Mesothelial cell of epicardium (in vitro differentiated cells): Measurements from ENCODE around the gene CLASP1. TPM values are rescaled to one million over a fixed set of nuclear protein-coding genes. Genes with fewer than 3 reads are reported as not detected.

Experiments
- DNase-seq, 2 experiments: peaks; one replicate each; pipeline ENCODE4 v3.0.0; 2021; ENCODE audit warnings: low spot score in 2 of 2; ENCODE audit not compliant: unreplicated experiment in 2 of 2
- H3K27ac Mint-ChIP-seq: 2 replicates; pipeline ENCODE4 v1.8.0; 2021; ENCODE audit warnings: mixed read lengths
- H3K27me3 Mint-ChIP-seq: 2 replicates; pipeline ENCODE4 v1.8.0; 2021; ENCODE audit warnings: low read depth, mixed read lengths
- H3K36me3 Mint-ChIP-seq: 2 replicates; pipeline ENCODE4 v1.8.0; 2021; ENCODE audit warnings: mixed read lengths
- H3K4me1 Mint-ChIP-seq: 2 replicates; pipeline ENCODE4 v1.8.0; 2021; ENCODE audit warnings: mixed read lengths
- H3K4me3 Mint-ChIP-seq: 2 replicates; pipeline ENCODE4 v1.8.0; 2021; ENCODE audit warnings: mild to moderate bottlenecking, moderate library complexity, mixed read lengths
- H3K9me3 Mint-ChIP-seq: 2 replicates; pipeline ENCODE4 v1.8.0; 2021; ENCODE audit warnings: mixed read lengths
- total RNA-seq: library from RNA; stranded (reverse); gene quantifications from 3 replicates; pipeline ENCODE4 v1.2.1, GENCODE V29; 2021
- TF ChIP-seq, protein P1 (sequence below): fragments of 200-600 bp; sonication (generic); IDR thresholded peaks from one replicate; pipeline ENCODE4 v1.5.0; 2021; ENCODE audit warnings: antibody characterized with exemption; ENCODE audit not compliant: unreplicated experiment

CLASP1 gene
- total RNA-seq, 1 donor from 2014 or later, result 99.8 TPM

DNA sequence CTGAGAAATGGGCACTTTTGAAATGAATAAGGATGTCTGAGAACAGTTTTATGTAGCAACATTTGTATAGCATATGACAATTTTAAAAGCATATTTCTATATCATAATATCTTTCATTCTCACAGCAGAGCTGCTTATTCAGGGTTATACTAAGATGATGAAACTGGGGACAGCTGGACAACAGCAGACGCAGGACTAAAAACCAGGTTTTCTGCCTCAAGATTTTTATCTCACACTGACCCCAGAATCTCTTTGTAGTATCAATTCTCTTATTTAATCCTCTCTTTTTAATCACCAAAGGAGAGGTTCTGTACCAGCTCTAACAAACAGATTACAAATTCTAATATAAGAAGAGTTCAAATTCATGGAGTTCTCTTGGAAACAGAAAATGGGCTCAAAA lies 290.1 kb downstream of the CLASP1 start:
- Mint-ChIP-seq H3K27me3 (no peaks in the 10 kb centered on the region), H3K9me3 (no peaks in the 10 kb centered on the region), H3K4me3 (no peak overlapping the region), H3K36me3 (peaks cover 11% of the 10 kb centered on the region), H3K4me1 (no peaks in the 10 kb centered on the region), H3K27ac (no peak overlapping the region)
- TF ChIP-seq, protein P1, sequence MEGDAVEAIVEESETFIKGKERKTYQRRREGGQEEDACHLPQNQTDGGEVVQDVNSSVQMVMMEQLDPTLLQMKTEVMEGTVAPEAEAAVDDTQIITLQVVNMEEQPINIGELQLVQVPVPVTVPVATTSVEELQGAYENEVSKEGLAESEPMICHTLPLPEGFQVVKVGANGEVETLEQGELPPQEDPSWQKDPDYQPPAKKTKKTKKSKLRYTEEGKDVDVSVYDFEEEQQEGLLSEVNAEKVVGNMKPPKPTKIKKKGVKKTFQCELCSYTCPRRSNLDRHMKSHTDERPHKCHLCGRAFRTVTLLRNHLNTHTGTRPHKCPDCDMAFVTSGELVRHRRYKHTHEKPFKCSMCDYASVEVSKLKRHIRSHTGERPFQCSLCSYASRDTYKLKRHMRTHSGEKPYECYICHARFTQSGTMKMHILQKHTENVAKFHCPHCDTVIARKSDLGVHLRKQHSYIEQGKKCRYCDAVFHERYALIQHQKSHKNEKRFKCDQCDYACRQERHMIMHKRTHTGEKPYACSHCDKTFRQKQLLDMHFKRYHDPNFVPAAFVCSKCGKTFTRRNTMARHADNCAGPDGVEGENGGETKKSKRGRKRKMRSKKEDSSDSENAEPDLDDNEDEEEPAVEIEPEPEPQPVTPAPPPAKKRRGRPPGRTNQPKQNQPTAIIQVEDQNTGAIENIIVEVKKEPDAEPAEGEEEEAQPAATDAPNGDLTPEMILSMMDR, result no peak
- DNase-seq, result no peak

DNA sequence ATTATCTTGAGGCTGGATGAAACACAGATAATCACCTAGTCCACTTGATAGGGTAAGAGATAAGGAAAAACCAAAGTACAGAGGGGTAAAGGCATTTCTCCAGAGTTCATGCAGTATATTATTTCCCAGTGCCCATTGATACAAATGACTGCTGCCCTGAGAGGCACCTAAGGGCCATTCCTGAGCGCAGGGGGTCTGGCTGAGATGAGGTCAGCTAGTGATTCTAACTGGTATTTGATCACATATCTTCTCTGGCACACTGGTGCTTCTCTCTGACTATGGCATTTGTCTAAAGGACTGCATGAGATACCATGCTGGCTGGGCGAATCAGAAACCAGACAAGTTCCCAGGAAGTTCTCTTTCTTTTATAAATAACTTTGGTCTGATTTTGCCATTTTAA lies 291.0 kb downstream of the CLASP1 start:
- DNase-seq, result no peak
- no peaks in the 10 kb centered on the region for H3K4me1 Mint-ChIP-seq
- H3K27me3 Mint-ChIP-seq, result no peaks in the 10 kb centered on the region
- H3K36me3 Mint-ChIP-seq, result peaks cover 15% of the 10 kb centered on the region
- H3K27ac Mint-ChIP-seq, result no peak overlapping the region
- no peaks in the 10 kb centered on the region for H3K9me3 Mint-ChIP-seq
- TF ChIP-seq, protein P1, result no peak
- H3K4me3 Mint-ChIP-seq, result no peak overlapping the region

DNA sequence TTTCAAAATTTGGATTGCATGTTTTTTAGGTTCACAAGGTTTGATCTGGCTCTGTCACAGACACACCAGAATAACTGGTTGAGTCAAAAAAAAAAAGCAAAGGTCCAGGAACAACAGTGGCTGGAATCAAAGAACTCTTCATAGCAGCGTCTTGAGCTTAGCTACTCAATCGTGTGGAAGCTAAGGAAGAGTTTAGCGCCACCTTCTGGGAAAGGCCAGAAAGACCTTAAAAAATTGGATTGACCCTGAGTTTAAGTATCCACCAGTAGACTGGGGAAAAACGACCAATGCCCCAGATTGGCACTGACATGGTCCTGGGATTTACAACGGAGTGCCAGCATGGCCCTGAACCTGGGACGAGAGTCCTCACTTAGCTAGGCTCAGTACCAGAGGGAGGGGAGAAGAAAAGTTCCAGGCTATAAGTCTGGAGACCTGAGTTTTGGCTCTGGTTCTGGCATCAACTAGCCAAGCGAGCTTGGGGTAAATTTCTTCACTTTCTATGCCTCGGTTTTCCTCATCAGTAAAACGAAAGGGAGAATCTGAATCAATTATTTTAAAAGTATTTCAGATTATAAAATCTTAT lies 293.1 kb downstream of the CLASP1 start:
- Mint-ChIP-seq H3K4me3 (no peak overlapping the region), H3K27ac (no peak overlapping the region), H3K4me1 (no peaks in the 10 kb centered on the region), H3K27me3 (no peaks in the 10 kb centered on the region), H3K36me3 (peaks cover 13% of the 10 kb centered on the region), H3K9me3 (no peaks in the 10 kb centered on the region)
- TF ChIP-seq, protein P1, result peak; percentile 65
- DNase-seq, result peak in 1 of 2 experiments; percentile 50

GRCh38 chr2:121355488-121355887 lies 293.8 kb downstream of the CLASP1 start:
- Mint-ChIP-seq H3K4me1 (no peaks in the 10 kb centered on the region), H3K4me3 (no peak overlapping the region), H3K27ac (peak overlapping the region; percentile 19), H3K27me3 (no peaks in the 10 kb centered on the region), H3K9me3 (no peaks in the 10 kb centered on the region), H3K36me3 (peaks cover 11% of the 10 kb centered on the region)
- no peak for DNase-seq
- TF ChIP-seq, protein P1, result no peak

DNA sequence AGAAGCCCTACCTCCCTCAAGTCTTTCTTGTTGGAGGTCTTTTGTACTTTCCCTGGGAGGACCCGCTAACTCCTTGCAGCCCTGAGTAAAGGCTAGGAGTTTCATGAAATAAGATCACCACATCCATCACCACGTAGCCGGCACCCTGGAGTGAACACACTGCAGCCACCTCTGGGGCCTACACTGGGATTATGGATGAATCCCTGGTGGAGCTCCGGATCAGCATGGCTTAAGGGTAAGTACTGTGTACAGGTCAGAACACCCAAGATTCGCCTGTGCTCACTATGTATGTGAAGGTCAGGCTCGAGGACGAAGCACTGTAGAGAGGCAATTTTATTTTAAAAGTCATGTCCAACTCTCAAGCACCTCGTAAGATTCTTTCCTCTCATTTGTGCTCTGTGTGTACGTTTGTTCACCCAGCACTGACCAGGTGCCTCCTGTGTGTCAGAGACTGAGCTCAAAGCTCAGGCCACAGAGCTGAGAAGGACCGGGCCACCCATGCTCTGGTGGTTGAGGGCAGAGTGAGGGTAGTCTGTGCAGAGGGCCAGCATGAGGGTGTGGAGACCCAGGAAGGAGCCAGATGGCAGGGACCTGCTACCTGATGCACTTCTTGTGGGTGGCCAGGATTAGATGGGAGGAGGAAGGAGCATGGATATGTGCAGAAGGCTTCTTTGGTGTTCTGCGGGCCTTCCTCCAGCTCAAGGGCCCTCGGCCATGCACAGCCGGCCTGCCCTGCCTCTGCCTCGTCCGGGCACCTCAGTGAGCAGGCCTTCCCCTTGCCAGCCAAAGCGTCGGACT lies 297.5 kb downstream of the CLASP1 start:
- Mint-ChIP-seq H3K36me3 (peaks cover 23% of the 10 kb centered on the region), H3K4me1 (no peaks in the 10 kb centered on the region), H3K27me3 (no peaks in the 10 kb centered on the region), H3K4me3 (no peak overlapping the region), H3K27ac (no peak overlapping the region), H3K9me3 (no peaks in the 10 kb centered on the region)
- DNase-seq, result no peak
- TF ChIP-seq, protein P1, result no peak
